ENCODE measurements around the gene SMIM23. TPM values are rescaled to one million over a fixed set of nuclear protein-coding genes. Genes with fewer than 3 reads are reported as not detected.

SMIM23 gene
- polyA plus RNA-seq, 3 donors, result not detected

DNA sequence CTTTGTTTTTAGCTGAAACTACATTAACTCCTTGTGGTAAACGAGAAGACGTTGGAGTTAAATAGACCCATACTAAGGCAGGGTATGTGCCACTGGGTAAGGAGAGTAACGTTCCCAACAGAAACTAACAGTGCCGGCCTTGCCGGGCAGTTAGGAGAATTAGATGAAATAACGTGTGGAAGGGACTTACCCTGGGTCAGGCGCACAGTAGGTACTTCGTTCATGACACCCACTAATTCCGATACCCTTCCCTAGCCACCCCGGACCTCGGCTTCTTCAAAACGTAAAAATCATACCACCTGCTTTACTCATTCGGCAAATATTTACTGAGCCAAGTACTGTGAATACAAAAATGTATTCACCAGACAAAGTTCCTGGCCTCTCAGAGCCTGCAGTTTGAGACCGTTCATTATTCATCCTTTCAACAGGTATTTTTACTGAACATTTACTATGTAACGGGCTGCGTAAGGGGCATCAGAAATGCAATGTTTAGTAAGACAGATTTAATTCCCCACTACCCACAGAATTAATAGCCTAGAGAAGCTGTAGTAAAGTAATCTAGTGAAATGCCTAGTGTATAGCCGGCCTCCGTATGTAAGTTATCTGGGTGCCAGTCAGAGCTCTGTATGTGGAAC, 3.2 kb upstream of the SMIM23 start:
- intact Hi-C loops (cut with micrococcal nuclease), result no loop called here

DNA sequence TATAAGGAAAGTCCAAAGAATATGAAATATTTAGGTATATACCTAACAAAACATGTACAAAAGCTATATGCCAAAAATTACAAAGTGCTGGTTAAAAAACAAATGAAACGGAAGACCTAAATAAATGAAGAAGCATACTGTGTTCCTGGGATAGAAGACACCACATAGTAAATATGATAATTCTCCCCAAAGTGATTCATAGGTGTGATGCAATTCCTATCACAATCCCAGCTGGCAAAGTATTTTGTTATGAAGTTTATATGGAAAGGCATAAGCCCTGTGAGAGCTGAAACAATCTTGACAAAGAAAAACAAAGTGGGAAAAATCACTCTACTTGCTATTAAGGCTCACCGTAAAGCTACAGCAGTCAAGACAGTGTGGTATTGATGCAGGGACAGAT, 2.6 kb upstream of the SMIM23 start:
- H3K4me1 ChIP-seq (ENCODE audit: control insufficient read depth in 1 of 2, insufficient read depth in 2 of 2, low read length in 2 of 2), result no peaks in the 10 kb centered on the region
- no peaks in the 10 kb centered on the region for H4K20me1 ChIP-seq (ENCODE audit: insufficient read depth, low read length)
- no peak for DNase-seq
- Mint-ChIP-seq H3K9me3 (peaks cover 0 to 6% (median 4%) of the 10 kb centered on the region in 7 donors), H3K4me1 (no peaks in the 10 kb centered on the region), H3K4me3 (no peak overlapping the region), H3K27ac (no peak overlapping the region), H3K27me3 (ENCODE audit: low read depth in 3 of 3) (peaks cover 0 to 10% (median 4%) of the 10 kb centered on the region in 3 donors), H3K36me3 (peaks cover 0 to 2% of the 10 kb centered on the region in 2 donors)
- WGBS (ENCODE audit: insufficient coverage), result no CpG with 5 or more reads among the region's 2 CpGs
- no peak overlapping the region for H3K27ac ChIP-seq (ENCODE audit: low read depth in 1 of 2, low read length in 2 of 2)
- H3K4me2 ChIP-seq (replicated peaks; ENCODE audit: extremely low read depth, low read length, poor library complexity, severe bottlenecking), result no peak overlapping the region
- H3K9me3 ChIP-seq (replicated peaks in 1 of 2; ENCODE audit: control insufficient read depth in 1 of 2, insufficient read depth in 1 of 2, low read length in 2 of 2), result no peaks in the 10 kb centered on the region
- intact Hi-C loops (cut with micrococcal nuclease), result no loop called here
- no peak overlapping the region for H2AFZ ChIP-seq (ENCODE audit: insufficient read depth, low read depth, low read length, poor library complexity, severe bottlenecking)
- no peaks in the 10 kb centered on the region for H3K79me2 ChIP-seq (ENCODE audit: insufficient read depth, low read length)
- no peak overlapping the region for H3K9ac ChIP-seq (ENCODE audit: insufficient read depth, low read length, poor library complexity, severe bottlenecking)
- H3K4me3 ChIP-seq (replicated peaks in 1 of 3; ENCODE audit: low read depth in 2 of 3, low read length in 3 of 3), result no peak overlapping the region
- H3K36me3 ChIP-seq (replicated peaks in 1 of 2; ENCODE audit: control insufficient read depth in 1 of 2, insufficient read depth in 2 of 2, low read length in 2 of 2), result no peaks in the 10 kb centered on the region
- H3K27me3 ChIP-seq (ENCODE audit: control insufficient read depth in 2 of 2, insufficient read depth in 2 of 2, low read length in 2 of 2), result no peaks in the 10 kb centered on the region
- TF ChIP-seq, protein P1, sequence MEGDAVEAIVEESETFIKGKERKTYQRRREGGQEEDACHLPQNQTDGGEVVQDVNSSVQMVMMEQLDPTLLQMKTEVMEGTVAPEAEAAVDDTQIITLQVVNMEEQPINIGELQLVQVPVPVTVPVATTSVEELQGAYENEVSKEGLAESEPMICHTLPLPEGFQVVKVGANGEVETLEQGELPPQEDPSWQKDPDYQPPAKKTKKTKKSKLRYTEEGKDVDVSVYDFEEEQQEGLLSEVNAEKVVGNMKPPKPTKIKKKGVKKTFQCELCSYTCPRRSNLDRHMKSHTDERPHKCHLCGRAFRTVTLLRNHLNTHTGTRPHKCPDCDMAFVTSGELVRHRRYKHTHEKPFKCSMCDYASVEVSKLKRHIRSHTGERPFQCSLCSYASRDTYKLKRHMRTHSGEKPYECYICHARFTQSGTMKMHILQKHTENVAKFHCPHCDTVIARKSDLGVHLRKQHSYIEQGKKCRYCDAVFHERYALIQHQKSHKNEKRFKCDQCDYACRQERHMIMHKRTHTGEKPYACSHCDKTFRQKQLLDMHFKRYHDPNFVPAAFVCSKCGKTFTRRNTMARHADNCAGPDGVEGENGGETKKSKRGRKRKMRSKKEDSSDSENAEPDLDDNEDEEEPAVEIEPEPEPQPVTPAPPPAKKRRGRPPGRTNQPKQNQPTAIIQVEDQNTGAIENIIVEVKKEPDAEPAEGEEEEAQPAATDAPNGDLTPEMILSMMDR (IDR thresholded peaks at IDR 0.05), result no peak

More for the DNA sequence above, 3.2 kb upstream of the SMIM23 start:
- H3K9ac ChIP-seq (ENCODE audit: insufficient read depth, low read length, poor library complexity, severe bottlenecking), result no peak overlapping the region
- H3K36me3 ChIP-seq (replicated peaks in 1 of 2; ENCODE audit: control insufficient read depth in 1 of 2, insufficient read depth in 2 of 2, low read length in 2 of 2), result no peaks in the 10 kb centered on the region
- H3K4me1 ChIP-seq (ENCODE audit: control insufficient read depth in 1 of 2, insufficient read depth in 2 of 2, low read length in 2 of 2), result no peaks in the 10 kb centered on the region
- no peaks in the 10 kb centered on the region for H3K27me3 ChIP-seq (ENCODE audit: control insufficient read depth in 2 of 2, insufficient read depth in 2 of 2, low read length in 2 of 2)
- no peak overlapping the region for H2AFZ ChIP-seq (ENCODE audit: insufficient read depth, low read depth, low read length, poor library complexity, severe bottlenecking)
- WGBS (ENCODE audit: insufficient coverage), result 100% methylated on average over 4 of the region's 18 CpGs
- Mint-ChIP-seq H3K27me3 (ENCODE audit: low read depth in 3 of 3) (peaks cover 0 to 10% (median 4%) of the 10 kb centered on the region in 3 donors), H3K27ac (no peak overlapping the region), H3K36me3 (peaks cover 0 to 2% of the 10 kb centered on the region in 2 donors), H3K4me1 (no peaks in the 10 kb centered on the region), H3K9me3 (peaks cover 0 to 6% (median 4%) of the 10 kb centered on the region in 7 donors), H3K4me3 (no peak overlapping the region)
- H3K4me3 ChIP-seq (replicated peaks in 1 of 3; ENCODE audit: low read depth in 2 of 3, low read length in 3 of 3), result no peak overlapping the region
- TF ChIP-seq, protein P1 (IDR thresholded peaks at IDR 0.05), result no peak
- H3K4me2 ChIP-seq (replicated peaks; ENCODE audit: extremely low read depth, low read length, poor library complexity, severe bottlenecking), result no peak overlapping the region
- H3K79me2 ChIP-seq (ENCODE audit: insufficient read depth, low read length), result no peaks in the 10 kb centered on the region
- H3K27ac ChIP-seq (ENCODE audit: low read depth in 1 of 2, low read length in 2 of 2), result no peak overlapping the region
- H4K20me1 ChIP-seq (ENCODE audit: insufficient read depth, low read length), result no peaks in the 10 kb centered on the region
- no peak for DNase-seq
- H3K9me3 ChIP-seq (replicated peaks in 1 of 2; ENCODE audit: control insufficient read depth in 1 of 2, insufficient read depth in 1 of 2, low read length in 2 of 2), result no peaks in the 10 kb centered on the region
